ENCODE results near the gene SUSD1. TPM values are rescaled to one million over a fixed set of nuclear protein-coding genes. Genes with fewer than 3 reads are reported as not detected.

Gene SUSD1
- total RNA-seq (1 to 10 TPM; 5.0 to 5.3 TPM), polyA plus RNA-seq (18.1 TPM)

DNA sequence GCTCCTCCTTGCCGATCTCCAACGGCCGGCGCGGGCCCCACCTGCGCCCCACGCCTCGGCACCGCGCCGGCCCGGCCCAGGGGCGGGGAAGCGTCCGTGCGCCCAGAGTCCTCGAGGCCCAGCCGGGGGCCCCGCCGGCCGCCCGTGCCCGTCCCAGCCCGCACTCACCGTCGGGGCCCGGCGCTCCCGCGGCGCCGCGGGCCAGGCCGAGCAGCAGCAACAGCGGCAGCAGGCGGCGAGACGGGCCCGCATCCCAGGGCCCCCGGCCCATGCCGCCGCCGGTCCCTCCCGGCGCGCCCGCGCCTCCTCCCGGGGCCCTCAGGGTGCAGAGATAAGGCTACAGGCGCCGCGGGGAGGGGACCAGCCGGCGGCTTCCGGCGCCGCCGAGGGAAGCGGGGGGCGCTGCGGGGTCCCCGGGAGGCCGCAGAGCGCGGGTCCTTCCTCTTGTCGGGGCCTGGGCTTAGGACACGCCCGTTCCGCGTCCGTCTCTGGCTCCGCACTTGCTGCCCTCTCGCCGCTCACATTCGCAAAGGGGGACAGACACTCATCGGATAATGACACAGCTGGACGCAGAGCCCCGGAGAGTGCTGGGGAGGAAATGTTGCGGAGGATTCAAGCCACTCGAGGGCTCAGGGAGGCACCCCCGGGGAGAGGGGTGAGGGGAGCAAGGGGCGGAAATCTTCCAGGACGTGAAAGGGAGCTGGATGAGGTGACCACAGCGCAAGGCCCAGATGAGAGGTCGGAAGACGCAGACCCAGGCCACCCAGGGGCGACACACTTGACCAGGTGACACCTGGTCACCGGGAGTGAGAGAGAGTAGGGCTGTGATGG lies at the start of gene SUSD1:
SUSD1 (minus strand) TSS at position 333 of the 831 bp plus-strand sequence; CDS start at position 271, 62 bp downstream.
- peaks cover 65% of the 10 kb centered on the region for H3K4me1 ChIP-seq (ENCODE audit: insufficient read depth, low read length)
- CTCF ChIA-PET: interaction anchor here (1.0 to 2.1 kb wide), 3 partner anchors 17 to 158 kb away, joined by 3 to 8 read pairs (median 7); partner anchors contain the start of gene PTBP3

DNA sequence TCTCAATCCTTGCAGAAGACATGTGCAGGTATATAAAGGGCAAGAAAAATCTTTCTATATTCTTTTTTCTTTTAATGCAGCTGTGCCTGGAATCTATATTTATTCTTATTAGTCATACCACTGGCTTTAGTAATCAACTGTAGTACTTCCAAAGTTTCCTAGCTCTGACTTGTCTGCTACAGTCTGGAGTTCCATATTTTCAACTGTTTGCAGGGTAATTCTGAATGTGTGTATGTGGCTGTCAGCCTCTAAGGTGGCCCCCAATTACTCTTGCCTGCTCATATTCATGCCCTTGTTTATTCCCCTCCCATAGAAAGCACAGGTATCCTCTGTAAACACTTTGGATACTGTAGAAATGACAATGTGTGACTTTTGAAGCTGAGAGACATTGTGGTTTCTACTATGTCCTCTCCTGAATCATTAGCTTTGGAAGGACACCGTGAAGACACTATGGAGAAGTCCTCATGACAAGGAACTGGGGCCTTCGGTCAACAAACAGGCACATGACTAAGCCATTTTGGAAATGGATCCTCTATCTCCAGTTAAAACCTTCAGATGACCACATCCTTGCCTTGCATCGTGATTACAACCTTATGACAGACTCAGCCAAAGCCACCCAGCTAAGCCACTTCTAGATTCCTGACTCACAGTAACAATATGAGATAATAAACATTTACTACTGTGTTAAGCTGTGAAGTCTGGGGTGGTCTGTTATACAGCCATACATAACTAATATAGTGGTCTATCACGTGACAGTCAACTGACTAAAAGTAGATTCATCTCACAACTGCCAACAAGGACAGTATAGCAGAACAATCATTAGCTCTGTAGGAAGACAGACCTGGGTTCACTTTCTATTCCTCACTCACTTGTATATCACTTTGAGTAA lies 49.5 kb upstream of the SUSD1 start:
- Histone ChIP-seq H3K27me3 (ENCODE audit: insufficient read depth, low read length, poor library complexity, severe bottlenecking) (no peaks in the 10 kb centered on the region), H3K9me3 (ENCODE audit: low read length) (no peaks in the 10 kb centered on the region), H3K27ac (ENCODE audit: low read depth, low read length) (peak overlapping the region; percentile 35), H3K36me3 (ENCODE audit: insufficient read depth, low read length) (peaks cover 31% of the 10 kb centered on the region), H3K4me1 (ENCODE audit: insufficient read depth, low read length) (no peaks in the 10 kb centered on the region), H3K4me3 (ENCODE audit: low read length) (no peak overlapping the region)
- POLR2A ChIA-PET: interaction anchor here (0.6 kb wide), 1 partner anchor 55 kb away, joined by 3 read pairs; no protein-coding TSS in a partner anchor
- Mint-ChIP-seq H3K4me1 (peaks cover 12 to 16% (median 12%) of the 10 kb centered on the region in 3 donors), H3K36me3 (peaks cover 13 to 71% (median 32%) of the 10 kb centered on the region in 3 donors), H3K4me3 (no peak overlapping the region), H3K27me3 (no peaks in the 10 kb centered on the region), H3K27ac (peak overlapping the region in 4 of 8 donors; percentile 10 to 64 (median 51)), H3K9me3 (no peaks in the 10 kb centered on the region)
- CTCF ChIA-PET: interaction anchor here (1.3 kb wide), 2 partner anchors 48 to 111 kb away, joined by 3 read pairs; no protein-coding TSS in a partner anchor
- DNase-seq: no peak

More for the DNA sequence above, at the start of gene SUSD1:
- peaks cover 72 to 89% (median 87%) of the 10 kb centered on the region in 3 donors for H3K4me1 Mint-ChIP-seq
- H3K27ac ChIP-seq (ENCODE audit: low read depth, low read length): peak within 1 kb of the TSS; percentile 70
- POLR2A ChIA-PET: interaction anchor here (1.0 to 3.7 kb wide), 3 partner anchors 11 to 204 kb away, joined by 4 to 33 read pairs (median 5); partner anchors contain the start of genes HSDL2 and PTBP3
- H3K4me3 Mint-ChIP-seq: peak within 1 kb of the TSS; percentile 87 to 95 (median 91)
- H3K9me3 ChIP-seq (ENCODE audit: low read length): no peaks in the 10 kb centered on the region
- H3K27ac Mint-ChIP-seq: peak within 1 kb of the TSS; percentile 82 to 97 (median 96)
- H3K4me3 ChIP-seq (ENCODE audit: low read length): peak within 1 kb of the TSS; percentile 81
- no peaks in the 10 kb centered on the region for H3K9me3 Mint-ChIP-seq
- peaks cover 0 to 2% of the 10 kb centered on the region in 2 donors for H3K27me3 Mint-ChIP-seq
- DNase-seq: peak; percentile 28 to 58 (median 44)
- H3K36me3 ChIP-seq (ENCODE audit: insufficient read depth, low read length): no peaks in the 10 kb centered on the region
- H3K36me3 Mint-ChIP-seq: peaks cover 3 to 8% (median 4%) of the 10 kb centered on the region in 3 donors
- no peaks in the 10 kb centered on the region for H3K27me3 ChIP-seq (ENCODE audit: insufficient read depth, low read length, poor library complexity, severe bottlenecking)

- ChIA-PET POLR2A (interaction anchor here (0.7 kb wide), 1 partner anchor 13 kb away, joined by 3 read pairs; no protein-coding TSS in a partner anchor), CTCF (interaction anchor here (1.3 to 1.4 kb wide), 2 partner anchors 114 to 142 kb away, joined by 3 to 5 read pairs; partner anchors contain the start of gene PTBP3)
- Mint-ChIP-seq H3K4me3 (peak overlapping the region in 6 of 7 donors; percentile 14 to 65 (median 36)), H3K4me1 (peaks cover 26 to 33% (median 26%) of the 10 kb centered on the region in 3 donors), H3K27ac (peak overlapping the region in 7 of 8 donors; percentile 18 to 87 (median 78)), H3K36me3 (peaks cover 7 to 72% (median 25%) of the 10 kb centered on the region in 3 donors), H3K27me3 (no peaks in the 10 kb centered on the region), H3K9me3 (no peaks in the 10 kb centered on the region)
- H3K4me3 ChIP-seq (ENCODE audit: low read length): no peak overlapping the region
- H3K27me3 ChIP-seq (ENCODE audit: insufficient read depth, low read length, poor library complexity, severe bottlenecking): no peaks in the 10 kb centered on the region
- DNase-seq: no peak
- H3K9me3 ChIP-seq (ENCODE audit: low read length): no peaks in the 10 kb centered on the region
- peaks cover 5% of the 10 kb centered on the region for H3K4me1 ChIP-seq (ENCODE audit: insufficient read depth, low read length)
- H3K27ac ChIP-seq (ENCODE audit: low read depth, low read length): no peak overlapping the region
- H3K36me3 ChIP-seq (ENCODE audit: insufficient read depth, low read length): peaks cover 4% of the 10 kb centered on the region
These were observed 43.8 kb upstream of the SUSD1 start for GRCh38 chr9:112218908-112219307.

DNA sequence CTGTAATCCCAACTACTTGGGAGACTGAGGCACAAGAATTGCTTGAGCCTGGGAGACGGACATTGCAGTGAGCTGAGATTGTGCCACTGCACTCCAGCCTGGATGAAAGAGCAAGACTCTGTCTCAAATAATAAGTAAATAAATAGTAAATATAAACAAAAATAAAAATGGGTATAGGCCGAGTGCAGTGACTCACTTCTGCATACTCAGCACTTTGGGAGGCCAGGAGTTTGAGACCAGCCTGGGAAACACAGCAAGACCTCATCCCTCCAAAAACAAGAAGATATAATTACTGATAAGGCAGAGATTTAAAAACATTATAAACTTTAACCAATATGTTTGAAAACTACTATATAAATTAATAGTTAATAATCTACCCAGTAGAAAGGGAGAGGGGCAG lies 37.8 kb upstream of the SUSD1 start:
- POLR2A ChIA-PET: no interaction called here

DNA sequence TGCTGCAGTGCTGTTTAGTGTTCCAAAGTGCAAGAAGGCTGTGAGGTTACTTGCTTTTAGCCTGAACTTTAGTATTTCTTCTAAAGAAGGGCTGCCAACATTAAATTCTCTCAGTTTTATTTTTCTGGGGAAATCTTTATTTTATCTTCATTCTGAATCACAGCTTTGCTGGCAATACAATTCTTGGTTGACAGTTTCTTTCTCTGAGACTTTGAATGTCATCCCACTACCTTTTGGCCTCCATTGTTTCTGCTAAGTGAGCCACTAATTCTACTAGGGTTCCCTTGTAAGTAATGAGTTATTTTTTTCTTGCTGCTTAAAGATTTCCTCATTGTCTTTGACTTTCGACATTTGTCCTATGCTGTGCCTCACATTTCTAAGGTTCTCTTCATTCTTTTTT lies 32.4 kb upstream of the SUSD1 start:
- no peak overlapping the region for H3K4me3 ChIP-seq (ENCODE audit: low read length)
- Mint-ChIP-seq H3K9me3 (peaks cover 10 to 27% (median 22%) of the 10 kb centered on the region in 5 donors), H3K27ac (no peak overlapping the region), H3K27me3 (no peaks in the 10 kb centered on the region), H3K4me1 (no peaks in the 10 kb centered on the region), H3K4me3 (no peak overlapping the region), H3K36me3 (peaks cover 29 to 74% (median 60%) of the 10 kb centered on the region in 3 donors)
- H3K4me1 ChIP-seq (ENCODE audit: insufficient read depth, low read length): no peaks in the 10 kb centered on the region
- DNase-seq: no peak
- H3K27me3 ChIP-seq (ENCODE audit: insufficient read depth, low read length, poor library complexity, severe bottlenecking): no peaks in the 10 kb centered on the region
- CTCF ChIA-PET: no interaction called here
- POLR2A ChIA-PET: no interaction called here
- H3K9me3 ChIP-seq (ENCODE audit: low read length): no peaks in the 10 kb centered on the region
- H3K27ac ChIP-seq (ENCODE audit: low read depth, low read length): no peak overlapping the region
- peaks cover 14% of the 10 kb centered on the region for H3K36me3 ChIP-seq (ENCODE audit: insufficient read depth, low read length)

More for the DNA sequence above, 37.8 kb upstream of the SUSD1 start:
- Histone ChIP-seq H3K27me3 (ENCODE audit: insufficient read depth, low read length, poor library complexity, severe bottlenecking) (no peaks in the 10 kb centered on the region), H3K27ac (ENCODE audit: low read depth, low read length) (no peak overlapping the region), H3K36me3 (ENCODE audit: insufficient read depth, low read length) (peaks cover 18% of the 10 kb centered on the region), H3K9me3 (ENCODE audit: low read length) (no peaks in the 10 kb centered on the region), H3K4me3 (ENCODE audit: low read length) (no peak overlapping the region), H3K4me1 (ENCODE audit: insufficient read depth, low read length) (no peaks in the 10 kb centered on the region)
- DNase-seq: no peak
- CTCF ChIA-PET: no interaction called here
- Mint-ChIP-seq H3K27ac (no peak overlapping the region), H3K9me3 (peaks cover 4 to 13% (median 8%) of the 10 kb centered on the region in 5 donors), H3K36me3 (peaks cover 32 to 84% (median 47%) of the 10 kb centered on the region in 3 donors), H3K4me3 (no peak overlapping the region), H3K4me1 (peaks cover 1 to 4% (median 3%) of the 10 kb centered on the region in 3 donors), H3K27me3 (no peaks in the 10 kb centered on the region)

DNA sequence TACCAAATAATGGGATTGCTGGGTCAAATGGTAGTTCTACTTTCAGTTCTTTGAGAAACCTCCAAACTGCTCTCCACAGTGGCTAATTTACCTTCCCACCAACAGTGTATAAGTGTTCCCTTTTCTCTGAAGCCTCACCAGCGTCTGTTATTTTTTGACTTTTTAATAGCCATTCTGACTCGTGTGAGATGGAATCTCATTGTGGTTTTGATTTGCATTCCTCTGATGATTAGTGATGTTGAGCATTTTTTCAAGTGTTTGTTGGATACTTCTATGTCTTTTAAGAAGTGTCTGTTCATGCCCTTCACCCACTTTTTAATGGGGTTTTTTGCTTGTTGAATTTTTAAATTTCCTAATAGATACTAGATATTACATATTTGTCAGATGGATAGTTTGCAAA lies 28.4 kb upstream of the SUSD1 start:
- no peak overlapping the region for H3K4me3 Mint-ChIP-seq
- peaks cover 7 to 30% (median 17%) of the 10 kb centered on the region in 5 donors for H3K9me3 Mint-ChIP-seq
- no peak overlapping the region for H3K27ac Mint-ChIP-seq
- Histone ChIP-seq H3K9me3 (ENCODE audit: low read length) (no peaks in the 10 kb centered on the region), H3K36me3 (ENCODE audit: insufficient read depth, low read length) (peaks cover 5% of the 10 kb centered on the region), H3K27ac (ENCODE audit: low read depth, low read length) (no peak overlapping the region), H3K4me3 (ENCODE audit: low read length) (no peak overlapping the region), H3K4me1 (ENCODE audit: insufficient read depth, low read length) (no peaks in the 10 kb centered on the region), H3K27me3 (ENCODE audit: insufficient read depth, low read length, poor library complexity, severe bottlenecking) (no peaks in the 10 kb centered on the region)
- CTCF ChIA-PET: no interaction called here
- POLR2A ChIA-PET: no interaction called here
- no peaks in the 10 kb centered on the region for H3K4me1 Mint-ChIP-seq
- H3K36me3 Mint-ChIP-seq: peaks cover 14 to 45% (median 26%) of the 10 kb centered on the region in 3 donors
- H3K27me3 Mint-ChIP-seq: no peaks in the 10 kb centered on the region
- no peak for DNase-seq

DNA sequence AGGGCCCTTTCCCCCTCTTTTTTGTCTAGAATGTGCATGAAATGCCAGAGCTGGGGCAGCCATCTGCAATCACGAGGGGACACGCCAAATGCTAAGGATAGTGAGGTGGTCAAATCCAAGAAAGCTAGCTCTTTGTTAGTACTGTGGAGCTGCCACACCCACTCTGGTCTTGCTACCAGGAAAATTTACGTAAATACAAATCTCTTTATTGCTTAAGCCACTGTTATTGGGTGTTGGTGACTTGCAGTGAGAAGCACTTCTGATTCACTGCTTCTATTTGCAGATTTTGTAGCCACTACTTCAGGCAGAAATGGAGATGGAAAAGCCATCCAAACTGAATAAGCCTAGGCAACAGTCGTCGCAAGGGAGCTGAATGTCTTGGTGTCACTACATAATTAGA lies 25.6 kb upstream of the SUSD1 start:
- POLR2A ChIA-PET: no interaction called here
- Mint-ChIP-seq H3K27ac (peak overlapping the region in 1 of 8 donors; percentile 69), H3K36me3 (peaks cover 7 to 18% (median 7%) of the 10 kb centered on the region in 3 donors), H3K27me3 (no peaks in the 10 kb centered on the region), H3K4me1 (no peaks in the 10 kb centered on the region), H3K4me3 (no peak overlapping the region), H3K9me3 (peaks cover 0 to 17% (median 4%) of the 10 kb centered on the region in 5 donors)
- DNase-seq: no peak
- no peak overlapping the region for H3K4me3 ChIP-seq (ENCODE audit: low read length)
- H3K9me3 ChIP-seq (ENCODE audit: low read length): no peaks in the 10 kb centered on the region
- no peak overlapping the region for H3K27ac ChIP-seq (ENCODE audit: low read depth, low read length)
- CTCF ChIA-PET: interaction anchor here (1.1 kb wide), 1 partner anchor 11 kb away, joined by 3 read pairs; no protein-coding TSS in a partner anchor
- H3K27me3 ChIP-seq (ENCODE audit: insufficient read depth, low read length, poor library complexity, severe bottlenecking): no peaks in the 10 kb centered on the region
- H3K4me1 ChIP-seq (ENCODE audit: insufficient read depth, low read length): no peaks in the 10 kb centered on the region
- no peaks in the 10 kb centered on the region for H3K36me3 ChIP-seq (ENCODE audit: insufficient read depth, low read length)

Measured in CD8-positive, alpha-beta memory T cell (primary cell).